WTC11 (cell line): Measurements from ENCODE around the gene OTOR. TPM values are rescaled to one million over a fixed set of nuclear protein-coding genes. Genes with fewer than 3 reads are reported as not detected.

Experiments
- total RNA-seq: library from RNA; stranded (reverse); gene quantifications from 3 replicates; pipeline ENCODE4 v1.2.3, GENCODE V29; 2021

The OTOR gene
- total RNA-seq, 1 experiment from 2014 or later = not detected

Other genes starting within 250 kb of the OTOR start
- 7.5 to 7.9 TPM (median 7.6 TPM) in 3 replicates for gene KIF16B, start 174.9 kb upstream of the OTOR start, total RNA-seq
- gene SNRPB2, start 18.3 kb upstream of the OTOR start, total RNA-seq = 76.0 to 88.3 TPM (median 76.5 TPM) in 3 replicates